ENCODE results near the gene NRP1. TPM values are rescaled to one million over a fixed set of nuclear protein-coding genes. Genes with fewer than 3 reads are reported as not detected.
A peak's percentile ranks its signal among the peaks of the same experiment; 100 is the strongest.

Gene NRP1
- total RNA-seq, 2 experiments from 2014 or later, result 0.19 to 0.44 TPM

- Mint-ChIP-seq H3K9me3 (no peaks in the 10 kb centered on the region), H3K4me1 (peaks cover 30% of the 10 kb centered on the region)
These were observed 179.9 kb downstream of the NRP1 start for GRCh38 chr10:33154590-33154989.

GRCh38 chr10:33153968-33154327 is 180.5 kb downstream of the NRP1 start:
- Mint-ChIP-seq H3K4me3 (no peak overlapping the region), H3K27ac (no peak overlapping the region)

More at GRCh38 chr10:33154590-33154989, 179.9 kb downstream of the NRP1 start:
- H3K36me3 Mint-ChIP-seq, result no peaks in the 10 kb centered on the region
- no peak overlapping the region for H3K4me3 Mint-ChIP-seq
- H3K27me3 Mint-ChIP-seq, result peaks cover 3% of the 10 kb centered on the region
- peak overlapping the region; percentile 26 for H3K27ac Mint-ChIP-seq
- DNase-seq, result no peak

GRCh38 chr10:33153251-33153967 is 181.1 kb downstream of the NRP1 start:
- H3K27me3 Mint-ChIP-seq, result peaks cover 3% of the 10 kb centered on the region
- DNase-seq, result no peak
- H3K36me3 Mint-ChIP-seq, result no peaks in the 10 kb centered on the region
- no peak overlapping the region for H3K4me3 Mint-ChIP-seq
- H3K27ac Mint-ChIP-seq, result no peak overlapping the region
- H3K9me3 Mint-ChIP-seq, result peaks cover 3% of the 10 kb centered on the region
- H3K4me1 Mint-ChIP-seq, result peaks cover 30% of the 10 kb centered on the region

More at GRCh38 chr10:33153968-33154327, 180.5 kb downstream of the NRP1 start:
- H3K36me3 Mint-ChIP-seq, result no peaks in the 10 kb centered on the region
- no peaks in the 10 kb centered on the region for H3K9me3 Mint-ChIP-seq
- DNase-seq, result no peak
- peaks cover 3% of the 10 kb centered on the region for H3K27me3 Mint-ChIP-seq
- peaks cover 30% of the 10 kb centered on the region for H3K4me1 Mint-ChIP-seq

GRCh38 chr10:33152750-33153149 is 181.7 kb downstream of the NRP1 start:
- Mint-ChIP-seq H3K27me3 (peaks cover 3% of the 10 kb centered on the region), H3K9me3 (peaks cover 6% of the 10 kb centered on the region), H3K4me1 (peaks cover 30% of the 10 kb centered on the region), H3K4me3 (no peak overlapping the region), H3K36me3 (peaks cover 2% of the 10 kb centered on the region), H3K27ac (no peak overlapping the region)
- no peak for DNase-seq

- H3K27ac Mint-ChIP-seq, result no peak overlapping the region
- H3K27me3 Mint-ChIP-seq, result no peaks in the 10 kb centered on the region
- no peak overlapping the region for H3K4me3 Mint-ChIP-seq
- peaks cover 2% of the 10 kb centered on the region for H3K36me3 Mint-ChIP-seq
- H3K9me3 Mint-ChIP-seq, result peaks cover 7% of the 10 kb centered on the region
- peaks cover 30% of the 10 kb centered on the region for H3K4me1 Mint-ChIP-seq
- DNase-seq, result no peak
These were observed 182.3 kb downstream of the NRP1 start for GRCh38 chr10:33152146-33152545.

- Mint-ChIP-seq H3K27ac (no peak overlapping the region), H3K9me3 (peaks cover 7% of the 10 kb centered on the region), H3K4me3 (no peak overlapping the region), H3K36me3 (peaks cover 2% of the 10 kb centered on the region), H3K4me1 (peaks cover 30% of the 10 kb centered on the region), H3K27me3 (no peaks in the 10 kb centered on the region)
- DNase-seq, result no peak
These were observed 183.1 kb downstream of the NRP1 start for GRCh38 chr10:33151344-33151864.

GRCh38 chr10:33150889-33151288 is 183.6 kb downstream of the NRP1 start:
- Mint-ChIP-seq H3K4me3 (no peak overlapping the region), H3K27ac (no peak overlapping the region), H3K4me1 (peaks cover 26% of the 10 kb centered on the region), H3K9me3 (peaks cover 7% of the 10 kb centered on the region), H3K27me3 (no peaks in the 10 kb centered on the region), H3K36me3 (peaks cover 2% of the 10 kb centered on the region)
- DNase-seq, result no peak

- Mint-ChIP-seq H3K9me3 (peaks cover 7% of the 10 kb centered on the region), H3K27me3 (no peaks in the 10 kb centered on the region), H3K27ac (no peak overlapping the region), H3K4me1 (peaks cover 24% of the 10 kb centered on the region), H3K36me3 (peaks cover 2% of the 10 kb centered on the region), H3K4me3 (no peak overlapping the region)
- no peak for DNase-seq
These were observed 184.3 kb downstream of the NRP1 start for GRCh38 chr10:33150146-33150545.

- H3K4me3 Mint-ChIP-seq, result no peak overlapping the region
- no peak overlapping the region for H3K27ac Mint-ChIP-seq
- peaks cover 2% of the 10 kb centered on the region for H3K36me3 Mint-ChIP-seq
- H3K4me1 Mint-ChIP-seq, result peaks cover 37% of the 10 kb centered on the region
- H3K27me3 Mint-ChIP-seq, result no peaks in the 10 kb centered on the region
- no peak for DNase-seq
- peaks cover 7% of the 10 kb centered on the region for H3K9me3 Mint-ChIP-seq
These were observed 187.5 kb downstream of the NRP1 start for GRCh38 chr10:33147013-33147310.

- peaks cover 38% of the 10 kb centered on the region for H3K4me1 Mint-ChIP-seq
- no peak for DNase-seq
- H3K27ac Mint-ChIP-seq, result no peak overlapping the region
- no peak overlapping the region for H3K4me3 Mint-ChIP-seq
- H3K36me3 Mint-ChIP-seq, result peaks cover 2% of the 10 kb centered on the region
- no peaks in the 10 kb centered on the region for H3K27me3 Mint-ChIP-seq
- peaks cover 7% of the 10 kb centered on the region for H3K9me3 Mint-ChIP-seq
These were observed 188.1 kb downstream of the NRP1 start for GRCh38 chr10:33146189-33147012.

- Mint-ChIP-seq H3K4me3 (no peak overlapping the region), H3K9me3 (peaks cover 9% of the 10 kb centered on the region), H3K27me3 (no peaks in the 10 kb centered on the region), H3K4me1 (peaks cover 40% of the 10 kb centered on the region), H3K36me3 (peaks cover 3% of the 10 kb centered on the region), H3K27ac (no peak overlapping the region)
- no peak for DNase-seq
These were observed 188.8 kb downstream of the NRP1 start for GRCh38 chr10:33145451-33146188.

GRCh38 chr10:33143160-33143728 is 191.2 kb downstream of the NRP1 start:
- Mint-ChIP-seq H3K9me3 (peaks cover 7% of the 10 kb centered on the region), H3K4me3 (peak overlapping the region; percentile 4), H3K27me3 (no peaks in the 10 kb centered on the region), H3K27ac (peak overlapping the region; percentile 86), H3K4me1 (peaks cover 49% of the 10 kb centered on the region), H3K36me3 (peaks cover 3% of the 10 kb centered on the region)
- DNase-seq, result peak; percentile 56

GRCh38 chr10:33142295-33142694 is 192.2 kb downstream of the NRP1 start:
- Mint-ChIP-seq H3K27ac (peak overlapping the region; percentile 25), H3K9me3 (peaks cover 2% of the 10 kb centered on the region), H3K27me3 (no peaks in the 10 kb centered on the region), H3K4me1 (peaks cover 59% of the 10 kb centered on the region), H3K4me3 (no peak overlapping the region), H3K36me3 (peaks cover 1% of the 10 kb centered on the region)
- DNase-seq, result no peak

- H3K4me3 Mint-ChIP-seq, result no peak overlapping the region
- H3K36me3 Mint-ChIP-seq, result peaks cover 1% of the 10 kb centered on the region
- no peaks in the 10 kb centered on the region for H3K27me3 Mint-ChIP-seq
- H3K27ac Mint-ChIP-seq, result no peak overlapping the region
- no peak for DNase-seq
- peaks cover 69% of the 10 kb centered on the region for H3K4me1 Mint-ChIP-seq
- H3K9me3 Mint-ChIP-seq, result peaks cover 2% of the 10 kb centered on the region
These were observed 193.2 kb downstream of the NRP1 start for GRCh38 chr10:33141251-33141650.

Measured in activated naive CD8-positive, alpha-beta T cell treated with anti-CD3 and anti-CD28 coated beads for 36 hours (primary cell).